HepG2 (cell line): Measurements from ENCODE around the gene NSD2. TPM values are rescaled to one million over a fixed set of nuclear protein-coding genes. Genes with fewer than 3 reads are reported as not detected.

Source experiments
- HOXD1 ChIP-seq: sonication (generic); formaldehyde crosslinking; IDR thresholded peaks from 2 replicates; pipeline ENCODE4 v1.5.0; 2020; ENCODE audit warnings: missing genetic modification reagents
- NCOA1 ChIP-seq: sonication (generic); formaldehyde crosslinking; IDR thresholded peaks from 2 replicates; pipeline ENCODE4 v1.9.0; 2021; ENCODE audit warnings: missing genetic modification reagents
- PHF8 ChIP-seq: sonication (generic); formaldehyde crosslinking; IDR thresholded peaks from 2 replicates; pipeline ENCODE4 v1.5.0; 2020; ENCODE audit warnings: missing genetic modification reagents
- SAP130 ChIP-seq: IDR thresholded peaks from 2 replicates; pipeline ENCODE4 v1.6.1; 2016; ENCODE audit warnings: low read depth
- SNAPC2 ChIP-seq: sonication (generic); formaldehyde crosslinking; IDR thresholded peaks from 2 replicates; pipeline ENCODE4 v1.8.1; 2022; ENCODE audit warnings: mild to moderate bottlenecking, missing genetic modification reagents
- TOPORS ChIP-seq: sonication (generic); formaldehyde crosslinking; IDR thresholded peaks from 2 replicates; pipeline ENCODE4 v1.8.0; 2023; ENCODE audit warnings: mild to moderate bottlenecking, missing genetic modification reagents
- U2AF1 ChIP-seq: fragments of 200-400 bp; formaldehyde crosslinking; optimal IDR thresholded peaks from 2 replicates; pipeline ENCODE3; 2017; ENCODE audit warnings: mild to moderate bottlenecking, low read depth, low read length
- UBTF ChIP-seq: sonication (generic); formaldehyde crosslinking; IDR thresholded peaks from 2 replicates; pipeline ENCODE4 v1.4.0; 2020; ENCODE audit warnings: mild to moderate bottlenecking, missing genetic modification reagents
- ZNF143 ChIP-seq: sonication (generic); formaldehyde crosslinking; IDR thresholded peaks from 2 replicates; pipeline ENCODE4 v1.4.0; 2020; ENCODE audit warnings: missing genetic modification reagents
- ZNF362 ChIP-seq: sonication (generic); formaldehyde crosslinking; IDR thresholded peaks from 2 replicates; pipeline ENCODE4 v1.4.0; 2020; ENCODE audit warnings: missing genetic modification reagents, mild to moderate bottlenecking, borderline replicate concordance
- ZNF564 ChIP-seq: sonication (generic); formaldehyde crosslinking; IDR thresholded peaks from 2 replicates; pipeline ENCODE4 v1.8.1; 2023; ENCODE audit warnings: mild to moderate bottlenecking, missing genetic modification reagents
- ZSCAN20 ChIP-seq: sonication (generic); formaldehyde crosslinking; IDR thresholded peaks from 2 replicates; pipeline ENCODE4 v1.4.0; 2020; ENCODE audit warnings: missing genetic modification reagents, mild to moderate bottlenecking, borderline replicate concordance
- ZSCAN31 ChIP-seq: sonication (generic); formaldehyde crosslinking; IDR thresholded peaks from 2 replicates; pipeline ENCODE4 v1.5.0; 2020; ENCODE audit warnings: low read depth, mild to moderate bottlenecking, missing genetic modification reagents
- polyA plus RNA-seq, 8 experiments: library from polyadenylated mRNA; depleted of rRNA in 3 of 8; stranded (reverse) in 7 of 8; unstranded in 1 of 8; fragments of >200 nt; fragmentation: Illumina TruSeq in 4 of 8; extraction: Trizol in 4 of 8; gene quantifications; 2 replicates each; pipeline versions ENCODE4 v1.2.1 to v1.2.3, GENCODE V29; 2011 to 2016; ENCODE audit warnings: low read depth in 4 of 8, missing spikeins in 1 of 8, mixed read lengths in 1 of 8; ENCODE audit not compliant: insufficient read depth in 1 of 8
- total RNA-seq, 5 experiments: library from RNA; depleted of rRNA; stranded (reverse); fragments of >200 nt; fragmentation: Illumina TruSeq; extraction: Trizol; gene quantifications; 2 replicates each; pipeline ENCODE4 v1.2.3, GENCODE V29; 2016; ENCODE audit warnings: low read depth in 1 of 5
- TF ChIP-seq, protein P1 (sequence below): sonication (generic); formaldehyde crosslinking; IDR thresholded peaks from 2 replicates; pipeline ENCODE4 v1.8.1; 2023; ENCODE audit warnings: mild to moderate bottlenecking, missing genetic modification reagents
- TF ChIP-seq, protein P2 (sequence below), 2 experiments: fragments of 450-650 bp in 1 of 2; sonication (generic) in 1 of 2; formaldehyde crosslinking; IDR thresholded peaks; 2 replicates each; pipeline versions ENCODE4 v1.5.0 to v1.8.0; 2020 to 2022; ENCODE audit warnings: mild to moderate bottlenecking in 1 of 2, missing genetic modification reagents in 1 of 2
- TF ChIP-seq, protein P3 (sequence below): fragments of 450-650 bp; IDR thresholded peaks from 2 replicates; pipeline ENCODE4 v1.6.1; 2017; ENCODE audit warnings: mild to moderate bottlenecking
- TF ChIP-seq, protein P4 (sequence below): sonication (generic); formaldehyde crosslinking; IDR thresholded peaks from 2 replicates; pipeline ENCODE4 v1.4.0; 2020; ENCODE audit warnings: missing genetic modification reagents

The NSD2 gene
- total and polyA plus RNA-seq, 2 of the 13 experiments (the other 11 are each of a cell fraction or from before 2014, with no cell fraction given), result 22.0 to 65.9 TPM

DNA sequence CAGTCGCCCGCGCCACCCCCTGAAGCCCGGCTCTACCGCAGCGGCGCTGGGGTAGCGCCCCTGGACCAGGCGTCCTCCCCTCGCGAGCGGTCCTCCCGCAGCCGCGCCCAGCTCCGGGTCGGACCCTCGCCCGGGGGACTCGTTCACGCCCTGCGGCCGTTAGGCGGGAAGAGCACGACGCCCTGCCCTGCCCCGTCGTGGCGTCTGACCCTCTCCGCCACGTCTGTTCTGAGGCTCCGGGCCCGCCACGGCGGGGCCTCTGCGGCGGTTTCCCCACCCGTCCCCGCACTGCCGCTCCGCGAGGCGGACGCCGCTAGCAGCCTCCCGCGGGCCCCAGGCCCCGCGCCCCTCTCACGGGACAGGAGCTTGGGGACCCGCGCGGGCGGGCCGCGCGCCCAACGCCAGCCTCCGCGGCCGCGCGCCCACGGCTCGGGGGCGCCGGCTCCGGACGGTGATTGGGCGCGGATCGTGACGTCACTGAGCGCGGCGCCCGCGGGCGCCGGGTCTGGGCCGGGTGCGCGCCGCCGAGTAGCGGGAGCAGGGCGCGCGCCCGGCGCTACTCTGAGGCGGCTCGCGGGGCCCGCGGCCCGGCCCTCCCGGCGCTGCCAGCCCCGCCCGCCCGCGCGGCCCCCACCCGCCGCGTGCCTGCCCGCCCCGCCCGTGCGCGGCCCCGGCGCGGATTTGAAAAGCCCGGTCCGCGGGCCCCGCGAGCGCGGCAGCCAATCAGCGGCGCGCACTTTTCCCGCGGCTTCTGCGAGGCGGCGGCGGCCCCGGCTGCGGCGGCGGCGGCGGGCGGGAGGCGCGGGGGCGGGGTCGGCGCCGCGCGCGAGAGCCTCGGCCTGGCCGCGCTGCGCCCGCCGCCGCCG, at the start of gene NSD2 (continued):
- peak; percentile 77; the same call in 1 of the 2 replicates for TF ChIP-seq ZSCAN20 (CRISPR knock-in tag)
- TF ChIP-seq, protein P1, sequence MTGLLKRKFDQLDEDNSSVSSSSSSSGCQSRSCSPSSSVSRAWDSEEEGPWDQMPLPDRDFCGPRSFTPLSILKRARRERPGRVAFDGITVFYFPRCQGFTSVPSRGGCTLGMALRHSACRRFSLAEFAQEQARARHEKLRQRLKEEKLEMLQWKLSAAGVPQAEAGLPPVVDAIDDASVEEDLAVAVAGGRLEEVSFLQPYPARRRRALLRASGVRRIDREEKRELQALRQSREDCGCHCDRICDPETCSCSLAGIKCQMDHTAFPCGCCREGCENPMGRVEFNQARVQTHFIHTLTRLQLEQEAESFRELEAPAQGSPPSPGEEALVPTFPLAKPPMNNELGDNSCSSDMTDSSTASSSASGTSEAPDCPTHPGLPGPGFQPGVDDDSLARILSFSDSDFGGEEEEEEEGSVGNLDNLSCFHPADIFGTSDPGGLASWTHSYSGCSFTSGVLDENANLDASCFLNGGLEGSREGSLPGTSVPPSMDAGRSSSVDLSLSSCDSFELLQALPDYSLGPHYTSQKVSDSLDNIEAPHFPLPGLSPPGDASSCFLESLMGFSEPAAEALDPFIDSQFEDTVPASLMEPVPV, result no peak; the same call in 1 of the 2 replicates
- TF ChIP-seq, protein P2, sequence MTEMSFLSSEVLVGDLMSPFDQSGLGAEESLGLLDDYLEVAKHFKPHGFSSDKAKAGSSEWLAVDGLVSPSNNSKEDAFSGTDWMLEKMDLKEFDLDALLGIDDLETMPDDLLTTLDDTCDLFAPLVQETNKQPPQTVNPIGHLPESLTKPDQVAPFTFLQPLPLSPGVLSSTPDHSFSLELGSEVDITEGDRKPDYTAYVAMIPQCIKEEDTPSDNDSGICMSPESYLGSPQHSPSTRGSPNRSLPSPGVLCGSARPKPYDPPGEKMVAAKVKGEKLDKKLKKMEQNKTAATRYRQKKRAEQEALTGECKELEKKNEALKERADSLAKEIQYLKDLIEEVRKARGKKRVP (CRISPR knock-in tag; IDR thresholded peaks at IDR 0.05), result no peak
- TF ChIP-seq HOXD1 (CRISPR knock-in tag), result peak; percentile 92
- no peak for TF ChIP-seq U2AF1
- peak; percentile 90; the same call in 1 of the 2 replicates for TF ChIP-seq ZSCAN31 (CRISPR knock-in tag)
- TF ChIP-seq SNAPC2 (CRISPR knock-in tag), result peak; percentile 64; the same call in 1 of the 2 replicates
- TF ChIP-seq, protein P3, sequence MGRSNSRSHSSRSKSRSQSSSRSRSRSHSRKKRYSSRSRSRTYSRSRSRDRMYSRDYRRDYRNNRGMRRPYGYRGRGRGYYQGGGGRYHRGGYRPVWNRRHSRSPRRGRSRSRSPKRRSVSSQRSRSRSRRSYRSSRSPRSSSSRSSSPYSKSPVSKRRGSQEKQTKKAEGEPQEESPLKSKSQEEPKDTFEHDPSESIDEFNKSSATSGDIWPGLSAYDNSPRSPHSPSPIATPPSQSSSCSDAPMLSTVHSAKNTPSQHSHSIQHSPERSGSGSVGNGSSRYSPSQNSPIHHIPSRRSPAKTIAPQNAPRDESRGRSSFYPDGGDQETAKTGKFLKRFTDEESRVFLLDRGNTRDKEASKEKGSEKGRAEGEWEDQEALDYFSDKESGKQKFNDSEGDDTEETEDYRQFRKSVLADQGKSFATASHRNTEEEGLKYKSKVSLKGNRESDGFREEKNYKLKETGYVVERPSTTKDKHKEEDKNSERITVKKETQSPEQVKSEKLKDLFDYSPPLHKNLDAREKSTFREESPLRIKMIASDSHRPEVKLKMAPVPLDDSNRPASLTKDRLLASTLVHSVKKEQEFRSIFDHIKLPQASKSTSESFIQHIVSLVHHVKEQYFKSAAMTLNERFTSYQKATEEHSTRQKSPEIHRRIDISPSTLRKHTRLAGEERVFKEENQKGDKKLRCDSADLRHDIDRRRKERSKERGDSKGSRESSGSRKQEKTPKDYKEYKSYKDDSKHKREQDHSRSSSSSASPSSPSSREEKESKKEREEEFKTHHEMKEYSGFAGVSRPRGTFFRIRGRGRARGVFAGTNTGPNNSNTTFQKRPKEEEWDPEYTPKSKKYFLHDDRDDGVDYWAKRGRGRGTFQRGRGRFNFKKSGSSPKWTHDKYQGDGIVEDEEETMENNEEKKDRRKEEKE, result no peak
- TF ChIP-seq SAP130 (CRISPR knock-in tag), result peak; percentile 46; the same call in 1 of the 2 replicates
- peak; percentile 86; the same call in 1 of the 2 replicates for TF ChIP-seq ZNF564
- TF ChIP-seq, protein P4, sequence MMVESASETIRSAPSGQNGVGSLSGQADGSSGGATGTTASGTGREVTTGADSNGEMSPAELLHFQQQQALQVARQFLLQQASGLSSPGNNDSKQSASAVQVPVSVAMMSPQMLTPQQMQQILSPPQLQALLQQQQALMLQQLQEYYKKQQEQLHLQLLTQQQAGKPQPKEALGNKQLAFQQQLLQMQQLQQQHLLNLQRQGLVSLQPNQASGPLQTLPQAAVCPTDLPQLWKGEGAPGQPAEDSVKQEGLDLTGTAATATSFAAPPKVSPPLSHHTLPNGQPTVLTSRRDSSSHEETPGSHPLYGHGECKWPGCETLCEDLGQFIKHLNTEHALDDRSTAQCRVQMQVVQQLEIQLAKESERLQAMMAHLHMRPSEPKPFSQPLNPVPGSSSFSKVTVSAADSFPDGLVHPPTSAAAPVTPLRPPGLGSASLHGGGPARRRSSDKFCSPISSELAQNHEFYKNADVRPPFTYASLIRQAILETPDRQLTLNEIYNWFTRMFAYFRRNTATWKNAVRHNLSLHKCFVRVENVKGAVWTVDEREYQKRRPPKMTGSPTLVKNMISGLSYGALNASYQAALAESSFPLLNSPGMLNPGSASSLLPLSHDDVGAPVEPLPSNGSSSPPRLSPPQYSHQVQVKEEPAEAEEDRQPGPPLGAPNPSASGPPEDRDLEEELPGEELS (CRISPR knock-in tag), result peak; percentile 47; the same call in 1 of the 2 replicates
- peak; percentile 79 for TF ChIP-seq PHF8
- peak; percentile 35; the same call in 1 of the 2 replicates for TF ChIP-seq ZNF143 (CRISPR knock-in tag)
- no peak for TF ChIP-seq NCOA1 (CRISPR knock-in tag)
- peak; percentile 40; the same call in 1 of the 2 replicates for TF ChIP-seq UBTF (CRISPR knock-in tag)
- TF ChIP-seq TOPORS (CRISPR knock-in tag), result peak; percentile 57; the same call in 1 of the 2 replicates
- TF ChIP-seq ZNF362 (CRISPR knock-in tag), result no peak
